B cell (primary cell): ENCODE data around the gene RTN4.

Experiments used
- CTCF ChIP-seq: fragments of 200-600 bp; IDR thresholded peaks from one replicate; pipeline ENCODE4 v1.8.0; 2022; ENCODE audit warnings: antibody characterized with exemption, mild to moderate bottlenecking
- EZH2 ChIP-seq: IDR thresholded peaks from 2 replicates; pipeline ENCODE4 v1.6.1; 2012; ENCODE audit warnings: borderline replicate concordance, low read depth, mild to moderate bottlenecking, moderate library complexity, low read length; ENCODE audit not compliant: insufficient read depth, poor library complexity, severe bottlenecking

GRCh38 chr2:55056024-55056521 is 5.8 kb upstream of the RTN4 start:
- no peak for TF ChIP-seq CTCF
- TF ChIP-seq EZH2 = no peak
